ENCODE results near the gene RAB30.
A peak's percentile ranks its signal among the peaks of the same experiment; 100 is the strongest.

Gene RAB30, protein sequence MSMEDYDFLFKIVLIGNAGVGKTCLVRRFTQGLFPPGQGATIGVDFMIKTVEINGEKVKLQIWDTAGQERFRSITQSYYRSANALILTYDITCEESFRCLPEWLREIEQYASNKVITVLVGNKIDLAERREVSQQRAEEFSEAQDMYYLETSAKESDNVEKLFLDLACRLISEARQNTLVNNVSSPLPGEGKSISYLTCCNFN

DNA sequence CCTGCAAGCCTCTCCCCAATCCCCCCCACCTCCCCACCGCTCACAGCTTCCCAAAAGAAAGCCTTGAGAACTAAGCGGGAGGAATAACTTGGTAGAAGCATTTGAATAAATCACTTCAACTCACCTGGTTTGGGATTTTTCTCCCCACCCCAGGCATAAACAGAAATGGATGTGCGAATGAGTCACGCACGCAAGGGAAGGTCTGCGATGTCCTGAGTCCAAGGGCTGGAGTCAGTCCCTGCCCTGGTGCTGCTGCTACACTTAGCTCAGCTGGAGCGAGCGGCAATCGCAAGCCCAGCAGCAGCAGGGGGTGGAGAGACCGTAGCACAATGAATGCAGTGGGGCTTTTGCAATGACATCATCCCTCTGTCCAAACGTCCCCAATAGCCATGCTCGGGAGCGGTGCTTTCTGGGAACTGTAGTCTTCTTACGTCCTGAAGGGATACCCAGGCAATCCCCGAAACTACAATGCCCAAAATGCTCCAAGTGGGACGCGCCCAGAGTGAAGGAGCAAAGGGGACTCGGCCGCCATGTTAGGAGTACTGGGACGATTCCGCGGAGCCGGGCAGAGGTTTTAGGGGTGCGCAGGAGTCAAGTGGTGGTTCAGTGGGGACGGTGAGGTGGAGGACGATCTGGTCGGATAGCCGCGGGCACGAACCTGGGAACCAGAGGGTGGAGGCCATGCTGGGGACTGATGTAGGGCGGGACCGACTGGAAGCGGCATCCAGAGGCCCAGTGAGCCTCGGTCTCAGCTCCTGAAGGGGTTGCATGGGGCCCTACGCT lies at the start of gene RAB30:
Gene RAB30 (minus strand): TSS at position 331 of the 783 bp plus-strand sequence. CDS start 74,581 bp downstream, outside the sequence.
- peak; percentile 95 for DNase-seq (ENCODE audit: low read depth)

DNA sequence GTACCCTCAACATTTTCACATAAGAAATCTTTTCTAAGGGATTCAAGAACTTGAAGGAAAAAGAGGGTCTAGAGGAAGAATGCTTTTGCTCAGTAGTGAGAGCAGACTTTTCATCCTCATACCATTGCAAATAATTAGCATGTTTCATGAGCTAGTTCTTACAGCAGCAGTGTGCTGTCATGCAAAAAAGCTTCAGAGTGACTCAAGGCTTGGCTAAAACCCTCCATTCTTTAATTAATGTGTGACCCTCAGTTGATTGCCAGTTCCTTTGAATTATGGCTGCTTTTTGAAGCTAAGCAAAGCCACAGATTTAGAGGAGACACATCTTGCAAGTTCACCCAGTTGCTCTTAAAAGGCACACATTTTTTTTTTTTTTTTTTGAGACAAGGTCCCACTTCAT lies 48.6 kb upstream of the RAB30 start:
- DNase-seq (ENCODE audit: low read depth) = no peak

DNA sequence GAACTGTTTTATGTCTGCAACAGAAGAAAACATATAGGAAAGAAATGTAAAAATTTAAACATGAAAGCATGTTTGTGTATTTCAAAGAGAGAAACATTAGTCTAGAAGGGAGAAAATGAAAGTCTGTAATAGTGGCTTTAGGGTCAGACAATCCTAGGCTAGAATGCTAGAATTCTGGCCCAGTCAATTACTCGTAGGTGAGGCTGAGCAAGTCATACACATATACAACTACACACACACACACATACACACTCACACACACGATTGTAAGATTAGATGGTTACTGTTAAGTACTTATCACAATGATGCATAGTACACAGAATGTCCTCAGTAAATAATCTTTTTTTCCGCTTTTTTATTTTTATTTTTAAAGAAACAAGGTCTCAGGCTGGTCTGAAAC lies 47.5 kb upstream of the RAB30 start:
- DNase-seq (ENCODE audit: low read depth) = no peak

DNA sequence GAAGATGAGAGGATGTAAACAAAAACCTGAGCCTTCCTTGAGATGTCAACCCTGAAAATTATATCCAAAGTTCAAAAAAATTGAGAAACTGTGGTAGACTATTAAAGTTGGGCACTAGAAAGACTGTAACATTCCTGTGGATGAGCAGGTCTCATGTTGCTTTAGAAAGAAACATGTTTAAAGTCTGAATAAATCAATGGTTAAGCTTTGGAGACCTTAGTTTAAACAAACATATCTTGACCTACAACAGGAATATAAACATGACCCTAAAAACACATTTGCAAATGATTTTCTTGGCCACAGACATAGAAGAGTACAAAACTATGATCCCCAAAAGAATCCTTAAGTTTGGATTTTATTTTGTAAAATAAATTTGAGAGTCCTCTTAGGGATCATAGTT lies 47.1 kb upstream of the RAB30 start:
- no peak for DNase-seq (ENCODE audit: low read depth)

DNA sequence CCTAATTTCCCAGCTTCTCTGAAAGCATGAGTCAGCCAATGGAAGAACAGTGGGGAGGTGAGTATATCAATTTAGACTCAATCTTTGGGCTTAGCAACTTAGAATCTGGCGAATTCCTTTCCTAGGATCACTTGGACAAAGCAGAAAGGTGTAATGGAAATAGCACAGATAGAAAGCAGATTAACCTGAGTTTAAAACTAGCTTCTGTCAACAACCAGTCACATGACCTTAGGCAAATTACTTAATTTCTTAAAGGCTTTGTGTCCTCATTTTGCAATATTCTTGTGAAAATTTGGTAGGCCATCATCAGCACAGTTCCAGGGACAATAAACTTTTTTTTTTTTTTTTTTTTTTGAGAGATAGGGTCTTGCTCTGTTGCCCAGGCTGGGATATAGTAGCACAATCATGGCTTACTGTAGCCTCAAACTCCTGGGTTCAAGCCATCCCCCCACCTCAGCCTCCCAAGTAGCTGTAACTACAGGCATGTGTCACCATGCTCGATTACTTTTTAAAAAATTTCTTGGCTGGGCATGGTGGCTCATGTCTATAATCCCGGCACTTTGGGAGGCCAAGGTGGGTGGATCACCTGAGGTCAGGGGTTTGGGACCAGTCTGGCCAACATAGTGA lies 44.4 kb upstream of the RAB30 start:
- DNase-seq (ENCODE audit: low read depth) = no peak

DNA sequence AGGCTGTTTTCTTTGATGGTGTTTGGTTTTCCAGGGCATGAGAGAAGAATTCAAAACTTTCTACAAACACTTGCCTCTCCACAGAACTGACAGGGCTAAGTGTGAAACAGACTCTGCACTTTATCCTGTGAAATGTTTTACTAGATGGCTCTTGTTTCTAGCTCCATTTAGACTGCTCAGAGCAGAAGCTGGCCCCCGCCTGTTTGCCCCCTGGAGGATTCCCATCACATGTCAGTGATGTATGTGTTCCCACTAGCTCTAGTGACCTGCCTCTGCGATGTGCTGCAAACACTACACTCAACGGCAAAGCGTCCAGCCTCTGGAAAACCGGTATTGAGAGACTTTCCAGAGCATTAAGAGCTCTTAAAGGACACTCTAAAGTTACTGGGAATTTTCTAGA lies 43.9 kb upstream of the RAB30 start:
- no peak for DNase-seq (ENCODE audit: low read depth)

DNA sequence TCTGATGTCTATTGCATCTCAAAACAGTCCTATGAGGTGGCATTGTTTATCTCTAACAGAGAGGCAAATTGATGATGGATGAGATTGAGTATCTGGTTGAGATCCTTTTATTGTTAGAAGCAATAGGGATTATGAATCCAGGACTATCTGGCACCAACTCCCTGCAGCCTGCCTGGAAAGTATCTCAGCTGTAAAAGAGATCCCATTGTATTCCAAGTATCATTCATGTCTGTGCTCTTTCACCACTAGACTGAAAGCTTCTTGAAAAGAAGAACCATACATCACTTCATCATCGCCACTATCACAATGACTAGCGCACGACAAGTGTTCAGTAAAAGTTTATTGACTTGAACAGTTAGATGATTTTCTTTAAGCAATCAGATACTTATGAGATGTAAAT lies 43.3 kb upstream of the RAB30 start:
- DNase-seq (ENCODE audit: low read depth) = no peak

DNA sequence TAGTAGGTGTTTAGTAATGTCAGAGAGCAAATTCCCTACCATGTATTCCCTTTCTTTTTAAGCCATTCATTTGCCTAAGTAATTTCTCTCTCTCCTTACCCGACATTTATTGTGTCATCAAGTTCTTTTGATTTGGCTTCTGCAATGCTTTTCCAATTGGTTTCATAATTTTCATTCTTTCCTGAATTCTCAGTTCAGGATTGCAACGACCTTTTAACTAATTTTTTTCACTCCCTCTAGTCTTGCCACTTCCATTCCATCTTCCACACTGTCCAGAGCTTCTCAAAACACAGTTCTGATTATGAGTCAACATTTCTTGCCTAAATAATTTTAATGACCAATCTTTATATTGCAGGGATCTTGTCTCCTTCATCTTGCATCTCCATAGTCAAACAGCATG lies 41.2 kb upstream of the RAB30 start:
- DNase-seq (ENCODE audit: low read depth) = no peak

DNA sequence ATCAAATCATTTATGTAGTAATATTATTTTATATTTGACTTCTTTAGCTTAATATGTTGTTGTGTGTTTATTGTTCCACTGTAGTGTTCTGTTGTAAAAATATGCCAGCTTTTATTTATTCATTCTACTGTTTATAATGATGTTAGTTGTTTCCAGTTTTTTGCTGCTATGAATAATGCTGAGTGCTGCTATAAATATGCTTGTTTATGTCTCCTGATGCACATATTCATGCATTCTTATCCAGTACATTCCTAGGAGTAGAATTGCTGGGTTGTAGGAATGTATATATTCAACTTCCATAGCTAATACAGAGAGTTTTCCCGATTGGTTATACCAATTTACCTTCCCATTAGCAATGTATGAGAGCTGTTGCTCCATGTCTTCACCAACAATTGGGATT lies 33.5 kb upstream of the RAB30 start:
- no peak for DNase-seq (ENCODE audit: low read depth)

DNA sequence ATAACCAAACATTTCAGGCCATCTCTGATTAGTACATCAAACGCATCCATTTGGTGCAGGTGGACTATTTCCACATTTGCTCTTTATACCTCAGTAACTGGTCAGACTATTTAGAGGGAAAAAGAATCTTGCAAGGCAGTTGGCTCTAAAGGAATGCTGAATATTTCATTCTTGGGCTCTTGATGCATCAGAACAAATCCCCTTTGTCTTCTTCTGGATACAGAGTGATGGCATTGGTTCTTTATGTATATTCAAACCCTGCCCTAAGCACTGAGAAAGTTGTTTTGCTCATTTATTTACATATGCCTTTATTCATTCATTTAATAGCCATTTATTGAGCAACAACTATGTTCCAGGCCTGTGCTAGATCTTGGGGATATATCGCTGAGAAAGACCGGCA lies 31.1 kb upstream of the RAB30 start:
- no peak for DNase-seq (ENCODE audit: low read depth)

DNA sequence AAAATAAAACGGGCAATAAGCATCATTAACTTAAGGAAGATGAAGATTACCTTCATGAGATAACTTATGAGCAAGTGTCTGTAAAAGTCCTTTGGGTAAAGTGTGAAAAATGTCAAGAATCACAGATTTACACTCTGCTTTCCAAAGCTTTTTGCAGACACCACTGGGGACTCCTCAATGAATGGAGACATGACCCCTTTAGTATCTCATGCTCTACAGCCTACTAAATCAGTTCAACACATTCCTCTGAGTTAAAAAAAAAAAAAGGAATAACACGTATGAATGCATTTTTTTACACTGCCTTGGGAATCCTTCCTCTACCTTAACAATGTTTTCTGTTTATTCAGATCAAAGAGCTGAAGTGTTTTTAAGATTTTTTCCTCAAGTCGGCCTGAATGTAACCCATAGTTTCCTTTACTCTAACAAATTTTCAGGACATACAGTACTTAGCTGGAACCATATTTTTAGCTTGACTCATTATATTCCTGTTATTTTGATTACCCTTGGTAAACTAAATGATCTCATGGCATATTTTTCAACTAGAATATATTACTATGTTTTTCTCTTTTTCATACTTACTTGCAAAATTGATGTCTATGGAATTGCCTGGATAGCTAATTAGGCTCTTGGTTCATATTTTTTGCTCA lies 25.9 kb upstream of the RAB30 start:
- DNase-seq (ENCODE audit: low read depth) = no peak

DNA sequence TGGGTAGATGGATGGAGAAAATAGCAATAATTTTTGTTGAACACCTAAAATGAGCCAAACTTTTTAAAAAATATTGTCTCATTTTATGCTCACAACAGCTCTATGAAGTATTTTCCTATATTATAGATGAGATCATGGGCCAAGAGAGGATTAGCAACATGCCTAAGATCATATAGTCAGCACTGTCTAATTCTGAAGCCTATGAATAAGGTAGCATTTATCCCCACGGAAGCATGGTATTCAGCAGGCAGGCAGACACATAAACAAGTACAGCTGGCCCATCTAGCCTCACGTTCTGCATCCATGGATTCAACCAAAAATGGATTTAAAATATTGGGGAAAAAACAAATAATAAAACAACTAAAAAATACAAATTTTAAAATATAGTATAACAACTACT lies 21.9 kb upstream of the RAB30 start:
- no peak for DNase-seq (ENCODE audit: low read depth)

DNA sequence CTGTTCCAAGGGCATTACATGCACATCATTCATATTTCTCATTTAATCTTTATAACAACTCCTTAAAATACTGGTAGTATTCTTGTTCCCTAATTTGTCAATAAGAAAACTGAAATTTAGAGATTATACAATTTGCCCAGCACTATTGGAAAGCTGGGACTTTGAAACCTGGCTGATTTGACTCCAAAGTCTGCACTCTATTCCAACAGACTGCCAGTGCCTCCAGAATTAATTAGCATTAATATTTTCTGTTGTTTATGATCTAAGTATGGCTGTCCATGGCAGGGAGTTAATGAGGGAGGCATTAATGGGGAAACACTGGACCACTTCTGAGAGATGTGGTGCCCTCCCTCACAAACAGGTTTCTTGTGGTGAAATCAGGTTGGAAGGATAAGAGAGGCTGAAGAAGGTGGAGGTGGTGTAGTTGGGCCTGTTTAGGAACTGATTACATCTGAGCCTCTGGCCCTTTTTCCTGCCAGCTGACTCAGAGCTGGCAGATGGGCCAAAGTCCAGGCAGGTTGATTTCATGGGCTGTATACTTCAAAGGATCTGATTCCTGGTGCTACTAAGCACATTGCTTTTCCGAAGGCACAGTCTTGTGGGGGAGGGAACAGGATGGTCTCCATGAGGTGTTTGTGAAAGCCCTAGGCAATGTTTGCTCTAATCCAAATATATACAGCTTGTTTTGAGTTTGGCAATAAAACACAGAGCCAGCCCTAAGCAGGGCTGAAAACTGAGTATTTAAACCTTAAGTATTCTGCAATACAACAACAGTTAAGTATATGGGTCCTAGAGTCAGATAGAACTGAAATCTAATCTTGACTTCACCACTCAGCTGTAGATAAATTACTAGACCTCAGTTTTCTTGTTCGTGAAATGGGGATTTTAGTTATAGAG lies 21.0 kb upstream of the RAB30 start:
- no peak for DNase-seq (ENCODE audit: low read depth)

DNA sequence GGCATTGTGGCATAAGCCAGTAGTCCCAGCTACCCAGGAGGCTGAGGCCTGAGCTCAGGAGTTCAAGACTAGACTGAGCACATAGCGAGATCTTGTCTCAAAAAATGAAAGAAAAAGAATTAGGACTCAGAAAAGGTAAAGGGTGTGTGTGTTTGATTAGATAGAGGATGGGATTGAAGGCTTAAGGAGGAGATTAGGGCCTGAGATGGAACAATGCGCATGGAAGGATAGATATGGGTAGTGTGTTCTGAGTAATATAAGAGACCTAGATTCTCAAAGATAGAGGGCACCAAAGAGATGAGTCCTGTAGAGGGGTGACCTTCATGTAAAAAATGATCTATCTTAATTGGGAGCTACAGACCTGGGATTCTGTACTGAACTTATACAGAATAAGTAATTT lies 17.3 kb upstream of the RAB30 start:
- no peak for DNase-seq (ENCODE audit: low read depth)

DNA sequence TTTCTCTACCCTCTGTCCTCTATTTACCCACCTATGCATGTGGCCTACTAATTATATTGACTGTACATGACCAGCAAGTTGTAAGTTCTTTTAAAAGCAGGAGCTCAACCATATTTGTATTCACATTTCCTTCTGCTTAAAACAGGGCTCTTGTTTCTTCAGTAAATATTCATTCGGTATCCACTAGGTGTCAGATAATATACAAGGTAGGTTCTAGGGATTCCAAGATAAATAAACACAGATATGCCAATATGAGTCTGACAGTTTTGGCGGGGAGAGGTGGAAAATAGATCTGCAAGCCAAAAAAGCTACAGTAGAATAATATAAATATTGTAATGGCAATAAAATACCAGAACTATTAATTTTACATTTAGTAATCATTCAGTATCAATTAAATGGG lies 15.3 kb upstream of the RAB30 start:
- no peak for DNase-seq (ENCODE audit: low read depth)

DNA sequence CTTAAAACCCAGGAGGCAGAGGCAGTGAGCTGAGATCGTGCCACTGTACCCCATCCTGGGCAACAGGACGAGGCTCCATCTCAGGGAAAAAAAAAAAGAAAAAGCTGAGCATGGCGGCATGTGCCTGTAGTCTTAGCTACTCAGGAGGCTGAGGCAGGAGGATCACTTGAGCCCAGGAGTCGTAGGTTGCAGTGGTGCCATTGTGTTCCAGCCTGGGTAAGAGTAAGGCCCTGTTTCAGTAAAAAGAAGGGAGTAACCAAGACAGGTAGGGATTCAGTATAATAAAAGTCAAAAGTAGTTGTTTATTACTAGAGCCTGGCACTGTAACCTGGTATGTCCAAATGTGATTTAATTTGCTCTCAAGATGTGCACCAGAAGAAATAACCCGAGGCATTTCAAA lies 8.1 kb upstream of the RAB30 start:
- DNase-seq (ENCODE audit: low read depth) = no peak

DNA sequence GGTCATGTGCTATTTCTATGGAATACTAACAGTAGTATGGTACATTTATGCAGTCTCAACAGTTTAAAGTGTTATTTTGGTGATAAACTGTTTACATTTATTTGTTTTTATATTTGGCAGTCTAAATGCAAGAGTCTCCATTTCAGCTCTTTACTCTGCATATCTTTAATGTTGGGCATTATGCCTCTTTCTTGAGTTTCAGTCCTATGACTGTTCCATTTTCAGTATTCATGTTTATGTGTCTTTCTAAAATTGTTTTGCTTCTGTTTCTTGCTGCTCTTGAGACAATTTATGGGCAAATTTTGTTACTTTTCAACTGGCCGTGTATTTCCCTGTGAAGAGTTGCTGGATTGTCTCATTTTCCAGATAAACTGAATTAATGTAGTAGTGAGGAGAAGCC lies 6.6 kb upstream of the RAB30 start:
- no peak for DNase-seq (ENCODE audit: low read depth)

DNA sequence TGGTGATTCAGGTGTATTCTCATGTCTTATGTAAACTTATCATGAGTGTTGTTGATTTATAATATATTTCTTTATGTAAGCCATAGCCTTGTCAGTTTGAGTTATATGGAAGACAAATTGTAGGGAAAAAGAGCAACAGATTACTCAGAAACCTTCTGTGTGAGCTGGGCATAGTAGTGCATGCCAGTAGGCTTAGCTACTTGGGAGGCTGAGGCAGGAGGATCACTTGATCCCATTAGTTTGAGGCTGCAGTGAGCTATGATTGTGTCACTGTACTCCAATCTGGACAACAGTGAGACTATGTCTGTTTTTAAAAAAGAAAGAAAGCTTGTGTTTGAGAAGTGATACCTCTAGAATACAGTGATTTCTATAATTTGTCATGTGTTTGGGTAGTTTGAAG lies 2.2 kb upstream of the RAB30 start:
- no peak for DNase-seq (ENCODE audit: low read depth)

DNA sequence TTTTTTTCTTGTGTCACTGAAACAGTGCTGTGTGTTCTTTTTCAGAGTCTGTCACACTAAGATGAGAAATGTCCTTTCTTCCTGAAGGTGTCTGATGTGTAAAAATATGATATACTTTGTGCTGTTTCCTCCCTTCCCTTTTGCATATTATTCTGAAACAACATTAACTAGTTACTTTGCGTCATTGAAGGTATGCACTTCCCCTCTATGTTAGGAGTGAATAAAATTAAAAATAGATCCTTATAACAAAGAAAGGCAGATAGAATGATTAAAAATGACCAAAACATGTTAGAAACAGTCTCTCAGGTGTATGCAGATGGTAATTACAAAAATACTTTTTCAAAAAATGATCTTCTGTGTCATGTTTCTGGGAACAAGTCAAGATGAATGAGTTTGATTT lies 1.6 kb upstream of the RAB30 start:
- no peak for DNase-seq (ENCODE audit: low read depth)

DNA sequence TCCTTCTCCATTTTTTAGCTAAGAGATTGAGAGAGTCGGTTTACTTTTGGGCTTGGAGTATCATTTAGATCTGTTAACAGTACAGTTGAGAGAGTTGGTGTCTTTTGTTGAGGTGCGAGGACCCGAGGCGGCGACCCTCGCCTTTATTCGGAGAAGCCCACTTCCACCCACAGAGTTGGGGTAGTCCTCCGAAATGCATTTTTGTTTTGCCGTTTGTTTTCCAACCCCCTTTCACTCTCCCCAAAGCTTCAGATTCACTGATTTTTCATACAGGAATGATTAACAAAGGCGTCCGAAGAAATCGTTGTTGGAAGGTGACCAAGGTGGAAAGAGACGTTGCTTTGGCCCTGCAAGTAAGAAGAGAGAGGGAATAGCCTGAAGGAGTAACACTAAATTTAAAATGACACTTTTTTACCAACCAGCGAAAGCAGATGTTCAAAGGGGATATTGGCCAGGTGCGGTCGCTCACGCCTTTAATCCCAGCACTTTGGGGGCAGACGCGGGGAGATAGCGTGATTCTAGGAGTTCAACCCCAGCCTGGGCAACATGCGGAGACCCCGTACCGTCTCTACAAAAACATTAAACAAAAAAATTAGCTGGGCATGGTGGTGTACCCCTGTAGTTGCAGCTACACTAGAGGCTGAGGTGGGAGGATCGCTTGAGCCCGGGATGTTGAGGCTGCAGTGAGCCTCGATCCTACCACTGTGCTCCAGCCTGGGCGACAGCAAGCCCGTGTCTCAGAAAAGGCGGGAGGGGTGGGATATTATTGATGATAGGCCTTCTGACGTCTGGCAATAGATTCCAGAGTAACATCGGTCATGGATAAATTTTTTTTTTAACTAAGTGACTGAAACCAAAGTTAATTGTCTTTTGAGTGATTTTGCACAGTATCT lies 899 bp upstream of the RAB30 start:
- no peak for DNase-seq (ENCODE audit: low read depth)

All from T-helper 22 cell (primary cell).